Measurements from ENCODE around the gene JHY.

JHY gene

DNA sequence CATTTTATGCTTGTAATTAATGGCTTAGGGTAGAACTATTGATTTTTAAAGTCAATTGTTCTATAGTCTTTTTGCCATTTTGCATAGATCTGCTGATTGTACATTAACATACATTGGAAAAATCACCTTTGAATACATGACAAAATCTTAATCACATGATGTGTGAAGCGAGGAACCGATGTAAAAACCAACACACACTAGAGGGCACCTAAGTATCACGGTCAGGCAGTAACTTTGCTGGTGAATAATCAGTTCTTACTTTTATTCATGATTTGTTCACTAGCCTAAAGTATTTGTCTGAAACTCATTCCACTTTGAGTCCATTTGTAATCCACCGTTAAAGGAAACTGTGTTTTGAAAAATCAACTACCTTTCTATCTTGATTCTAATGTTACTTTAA lies 28.2 kb downstream of the JHY start:
- DNase-seq (ENCODE audit: low read depth), result peak; percentile 11
- TF ChIP-seq, protein P1, sequence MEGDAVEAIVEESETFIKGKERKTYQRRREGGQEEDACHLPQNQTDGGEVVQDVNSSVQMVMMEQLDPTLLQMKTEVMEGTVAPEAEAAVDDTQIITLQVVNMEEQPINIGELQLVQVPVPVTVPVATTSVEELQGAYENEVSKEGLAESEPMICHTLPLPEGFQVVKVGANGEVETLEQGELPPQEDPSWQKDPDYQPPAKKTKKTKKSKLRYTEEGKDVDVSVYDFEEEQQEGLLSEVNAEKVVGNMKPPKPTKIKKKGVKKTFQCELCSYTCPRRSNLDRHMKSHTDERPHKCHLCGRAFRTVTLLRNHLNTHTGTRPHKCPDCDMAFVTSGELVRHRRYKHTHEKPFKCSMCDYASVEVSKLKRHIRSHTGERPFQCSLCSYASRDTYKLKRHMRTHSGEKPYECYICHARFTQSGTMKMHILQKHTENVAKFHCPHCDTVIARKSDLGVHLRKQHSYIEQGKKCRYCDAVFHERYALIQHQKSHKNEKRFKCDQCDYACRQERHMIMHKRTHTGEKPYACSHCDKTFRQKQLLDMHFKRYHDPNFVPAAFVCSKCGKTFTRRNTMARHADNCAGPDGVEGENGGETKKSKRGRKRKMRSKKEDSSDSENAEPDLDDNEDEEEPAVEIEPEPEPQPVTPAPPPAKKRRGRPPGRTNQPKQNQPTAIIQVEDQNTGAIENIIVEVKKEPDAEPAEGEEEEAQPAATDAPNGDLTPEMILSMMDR (IDR thresholded peaks at IDR 0.05; ENCODE audit: control insufficient read depth, extremely low read depth, insufficient read depth), result peak; percentile 71
- H3K4me3 ChIP-seq (ENCODE audit: low read depth, low read length), result no peak overlapping the region

DNA sequence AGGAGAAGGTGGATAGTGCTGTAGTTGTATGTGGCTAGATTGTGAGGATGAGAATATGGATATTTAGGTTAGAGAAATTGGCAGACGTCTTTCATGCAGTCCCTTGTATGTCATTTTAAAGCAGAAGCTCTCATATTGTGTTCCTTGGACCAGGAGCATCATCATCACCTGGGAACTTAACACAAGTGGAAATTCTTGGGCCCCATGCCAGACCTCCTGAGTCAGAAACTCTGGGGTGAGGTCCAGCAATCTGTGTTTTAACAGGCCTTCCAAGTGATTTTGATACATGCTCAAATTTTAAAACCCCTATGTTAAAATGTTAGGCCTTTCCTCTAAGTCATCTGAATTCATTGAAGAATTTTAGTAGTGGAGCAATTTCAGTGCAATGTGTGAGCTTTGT lies 34.8 kb downstream of the JHY start:
- no peak for DNase-seq (ENCODE audit: low read depth)
- TF ChIP-seq, protein P1 (IDR thresholded peaks at IDR 0.05; ENCODE audit: control insufficient read depth, extremely low read depth, insufficient read depth), result no peak
- H3K4me3 ChIP-seq (ENCODE audit: low read depth, low read length), result no peak overlapping the region

DNA sequence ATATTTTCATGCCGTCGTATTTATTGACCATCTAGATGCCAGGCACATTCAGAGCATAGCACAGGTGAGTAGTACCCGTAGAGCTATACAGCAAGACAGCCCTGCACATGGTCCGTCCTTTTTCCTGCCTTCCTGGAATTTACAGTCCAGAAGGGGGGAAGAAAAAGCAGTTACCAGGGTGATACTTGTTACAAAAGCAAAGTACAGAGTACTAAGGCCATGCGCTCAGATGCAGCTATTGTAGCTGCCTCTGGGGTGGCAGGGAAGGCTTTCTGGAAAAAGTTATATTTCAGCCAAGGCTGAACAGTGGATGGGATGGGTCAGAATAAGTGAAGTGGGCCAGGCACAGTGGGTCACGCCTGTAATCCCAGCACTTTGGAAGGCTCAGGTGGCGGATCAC lies 36.2 kb downstream of the JHY start:
- no peak for DNase-seq (ENCODE audit: low read depth)
- TF ChIP-seq, protein P1 (IDR thresholded peaks at IDR 0.05; ENCODE audit: control insufficient read depth, extremely low read depth, insufficient read depth), result no peak
- H3K4me3 ChIP-seq (ENCODE audit: low read depth, low read length), result no peak overlapping the region

DNA sequence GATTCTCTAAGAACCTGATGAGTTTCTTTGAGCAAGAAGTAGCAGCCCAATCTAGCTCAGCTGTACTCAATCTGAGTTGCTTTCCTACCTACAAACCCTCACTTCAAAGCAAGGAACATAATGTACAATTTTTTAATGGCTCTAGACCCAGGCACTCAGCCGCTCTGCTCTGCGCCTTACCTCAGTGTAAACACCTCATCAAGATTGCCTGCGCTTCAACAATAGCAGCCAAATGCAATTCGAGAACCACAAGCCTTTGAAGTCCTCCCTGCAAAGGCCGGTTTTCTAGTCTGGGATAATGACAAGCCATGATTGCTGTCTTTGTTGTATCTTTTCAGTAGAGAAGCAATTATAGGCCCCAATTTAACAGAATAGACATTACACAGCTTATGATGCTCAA lies 38.0 kb downstream of the JHY start:
- no peak overlapping the region for H3K4me3 ChIP-seq (ENCODE audit: low read depth, low read length)
- TF ChIP-seq, protein P1 (IDR thresholded peaks at IDR 0.05; ENCODE audit: control insufficient read depth, extremely low read depth, insufficient read depth), result no peak
- DNase-seq (ENCODE audit: low read depth), result no peak

DNA sequence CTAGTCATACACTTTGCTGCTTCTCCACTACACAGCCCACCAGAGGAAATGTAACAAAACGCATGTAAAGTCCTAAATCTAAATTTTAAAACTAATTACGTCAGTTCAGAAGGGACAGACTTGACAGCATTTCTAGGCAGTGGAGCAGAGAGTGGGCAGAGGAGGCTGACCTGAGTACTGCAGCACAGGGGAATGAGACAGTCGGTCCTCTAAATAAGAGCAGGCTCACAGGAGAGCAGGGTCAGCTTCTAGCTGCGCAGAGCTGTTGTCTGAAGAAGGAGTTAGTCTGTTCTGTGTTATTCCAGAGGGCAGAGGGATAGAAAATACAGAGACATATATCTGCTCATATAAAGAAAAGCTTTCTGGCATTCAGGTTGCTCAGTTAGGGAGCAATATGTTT lies 40.3 kb downstream of the JHY start:
- no peak overlapping the region for H3K4me3 ChIP-seq (ENCODE audit: low read depth, low read length)
- TF ChIP-seq, protein P1 (IDR thresholded peaks at IDR 0.05; ENCODE audit: control insufficient read depth, extremely low read depth, insufficient read depth), result no peak
- no peak for DNase-seq (ENCODE audit: low read depth)

DNA sequence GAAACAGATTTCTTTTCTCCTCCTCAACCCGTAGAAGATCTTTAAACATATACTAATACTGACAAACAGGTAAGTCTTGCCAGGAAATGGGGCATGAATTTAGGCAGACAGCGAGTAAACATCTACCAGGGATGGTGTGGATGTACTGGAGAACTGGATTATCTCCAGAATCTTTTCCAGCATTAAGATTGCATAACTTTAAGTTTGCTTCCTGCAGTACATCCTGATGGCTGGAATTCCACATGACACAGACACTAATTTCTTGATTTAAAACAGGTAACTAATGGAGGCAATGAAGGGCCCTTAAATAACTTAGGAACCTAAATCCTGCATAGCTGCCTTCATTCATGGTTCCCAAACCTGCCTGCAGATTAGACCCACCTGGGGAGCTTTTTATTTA lies 40.7 kb downstream of the JHY start:
- DNase-seq (ENCODE audit: low read depth), result peak; percentile 40

DNA sequence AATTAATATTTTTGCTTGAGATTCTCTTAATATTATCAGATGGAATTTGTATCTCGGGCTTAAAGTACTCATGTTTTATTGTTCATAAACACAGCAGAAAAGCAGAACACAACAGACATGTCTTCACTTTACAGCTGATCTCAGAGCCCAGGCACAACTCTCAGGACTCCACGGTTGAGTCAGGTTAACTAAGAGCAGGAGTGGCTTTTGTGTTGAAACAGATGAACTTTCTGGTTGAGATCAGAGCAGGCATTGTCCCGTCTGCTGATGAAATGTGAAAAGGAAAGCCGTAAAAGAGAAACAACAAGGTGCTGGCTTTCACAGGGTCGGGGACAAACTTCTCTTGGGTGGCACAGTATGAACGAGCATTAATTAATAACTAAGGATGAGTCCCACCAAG lies 49.0 kb downstream of the JHY start:
- TF ChIP-seq, protein P1 (IDR thresholded peaks at IDR 0.05; ENCODE audit: control insufficient read depth, extremely low read depth, insufficient read depth), result no peak
- no peak overlapping the region for H3K4me3 ChIP-seq (ENCODE audit: low read depth, low read length)
- DNase-seq (ENCODE audit: low read depth), result no peak

More for the DNA sequence above, 40.7 kb downstream of the JHY start:
- TF ChIP-seq, protein P1 (IDR thresholded peaks at IDR 0.05; ENCODE audit: control insufficient read depth, extremely low read depth, insufficient read depth), result no peak
- no peak overlapping the region for H3K4me3 ChIP-seq (ENCODE audit: low read depth, low read length)
